ENCODE data around the gene TSPAN9.

DNA sequence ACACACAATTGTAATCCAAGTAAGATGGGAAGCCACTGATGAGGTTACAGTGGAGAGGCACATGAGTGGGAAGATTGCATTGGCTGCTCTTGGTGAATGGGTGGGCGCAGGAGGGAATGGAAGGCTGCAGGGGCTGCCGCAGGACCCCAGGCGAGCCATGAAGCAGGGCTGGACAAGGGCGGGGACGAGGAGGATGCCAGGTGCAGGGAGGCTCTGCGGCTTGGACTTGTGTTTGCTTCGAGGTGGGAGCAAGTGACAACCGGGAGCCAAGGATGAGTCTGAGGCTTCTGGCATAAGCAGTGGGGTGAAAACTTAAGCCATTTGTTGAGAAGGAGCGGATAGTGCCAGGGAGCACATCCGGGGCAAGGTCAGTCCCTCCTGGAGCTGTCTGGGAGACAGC, 115.0 kb downstream of the TSPAN9 start:
- TF ChIP-seq, protein P1, sequence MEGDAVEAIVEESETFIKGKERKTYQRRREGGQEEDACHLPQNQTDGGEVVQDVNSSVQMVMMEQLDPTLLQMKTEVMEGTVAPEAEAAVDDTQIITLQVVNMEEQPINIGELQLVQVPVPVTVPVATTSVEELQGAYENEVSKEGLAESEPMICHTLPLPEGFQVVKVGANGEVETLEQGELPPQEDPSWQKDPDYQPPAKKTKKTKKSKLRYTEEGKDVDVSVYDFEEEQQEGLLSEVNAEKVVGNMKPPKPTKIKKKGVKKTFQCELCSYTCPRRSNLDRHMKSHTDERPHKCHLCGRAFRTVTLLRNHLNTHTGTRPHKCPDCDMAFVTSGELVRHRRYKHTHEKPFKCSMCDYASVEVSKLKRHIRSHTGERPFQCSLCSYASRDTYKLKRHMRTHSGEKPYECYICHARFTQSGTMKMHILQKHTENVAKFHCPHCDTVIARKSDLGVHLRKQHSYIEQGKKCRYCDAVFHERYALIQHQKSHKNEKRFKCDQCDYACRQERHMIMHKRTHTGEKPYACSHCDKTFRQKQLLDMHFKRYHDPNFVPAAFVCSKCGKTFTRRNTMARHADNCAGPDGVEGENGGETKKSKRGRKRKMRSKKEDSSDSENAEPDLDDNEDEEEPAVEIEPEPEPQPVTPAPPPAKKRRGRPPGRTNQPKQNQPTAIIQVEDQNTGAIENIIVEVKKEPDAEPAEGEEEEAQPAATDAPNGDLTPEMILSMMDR (IDR thresholded peaks at IDR 0.05; ENCODE audit: insufficient read depth, low read length) = no peak
- TF ChIP-seq, protein P2, sequence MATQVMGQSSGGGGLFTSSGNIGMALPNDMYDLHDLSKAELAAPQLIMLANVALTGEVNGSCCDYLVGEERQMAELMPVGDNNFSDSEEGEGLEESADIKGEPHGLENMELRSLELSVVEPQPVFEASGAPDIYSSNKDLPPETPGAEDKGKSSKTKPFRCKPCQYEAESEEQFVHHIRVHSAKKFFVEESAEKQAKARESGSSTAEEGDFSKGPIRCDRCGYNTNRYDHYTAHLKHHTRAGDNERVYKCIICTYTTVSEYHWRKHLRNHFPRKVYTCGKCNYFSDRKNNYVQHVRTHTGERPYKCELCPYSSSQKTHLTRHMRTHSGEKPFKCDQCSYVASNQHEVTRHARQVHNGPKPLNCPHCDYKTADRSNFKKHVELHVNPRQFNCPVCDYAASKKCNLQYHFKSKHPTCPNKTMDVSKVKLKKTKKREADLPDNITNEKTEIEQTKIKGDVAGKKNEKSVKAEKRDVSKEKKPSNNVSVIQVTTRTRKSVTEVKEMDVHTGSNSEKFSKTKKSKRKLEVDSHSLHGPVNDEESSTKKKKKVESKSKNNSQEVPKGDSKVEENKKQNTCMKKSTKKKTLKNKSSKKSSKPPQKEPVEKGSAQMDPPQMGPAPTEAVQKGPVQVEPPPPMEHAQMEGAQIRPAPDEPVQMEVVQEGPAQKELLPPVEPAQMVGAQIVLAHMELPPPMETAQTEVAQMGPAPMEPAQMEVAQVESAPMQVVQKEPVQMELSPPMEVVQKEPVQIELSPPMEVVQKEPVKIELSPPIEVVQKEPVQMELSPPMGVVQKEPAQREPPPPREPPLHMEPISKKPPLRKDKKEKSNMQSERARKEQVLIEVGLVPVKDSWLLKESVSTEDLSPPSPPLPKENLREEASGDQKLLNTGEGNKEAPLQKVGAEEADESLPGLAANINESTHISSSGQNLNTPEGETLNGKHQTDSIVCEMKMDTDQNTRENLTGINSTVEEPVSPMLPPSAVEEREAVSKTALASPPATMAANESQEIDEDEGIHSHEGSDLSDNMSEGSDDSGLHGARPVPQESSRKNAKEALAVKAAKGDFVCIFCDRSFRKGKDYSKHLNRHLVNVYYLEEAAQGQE (IDR thresholded peaks at IDR 0.05; ENCODE audit: insufficient replicate concordance, low read depth) = no peak
